Measurements from ENCODE around the gene MSH6. TPM values are rescaled to one million over a fixed set of nuclear protein-coding genes. Genes with fewer than 3 reads are reported as not detected.

Gene MSH6
- total and polyA plus RNA-seq, 2 of the 13 experiments (the other 11 are each of a cell fraction or from before 2014, with no cell fraction given) = 20.8 to 113 TPM

- TF ChIP-seq ZNF142 (CRISPR knock-in tag; IDR thresholded peaks at IDR 0.05) (peak; percentile 89), RXRA (CRISPR knock-in tag; IDR thresholded peaks at IDR 0.05) (peak; percentile 52; the same call in 1 of the 2 replicates), RFX3 (CRISPR knock-in tag; IDR thresholded peaks at IDR 0.05) (no peak), ZNF615 (CRISPR knock-in tag; IDR thresholded peaks at IDR 0.05; ENCODE audit: borderline replicate concordance) (0 out of 2 replicates have a peak, but pooled peaks have one; percentile 74), KIAA2018 (CRISPR knock-in tag; IDR thresholded peaks at IDR 0.05; ENCODE audit: borderline replicate concordance) (no peak), PHB2 (IDR thresholded peaks at IDR 0.05; ENCODE audit: partially characterized antibody) (no peak)
- TF ChIP-seq, protein P1, sequence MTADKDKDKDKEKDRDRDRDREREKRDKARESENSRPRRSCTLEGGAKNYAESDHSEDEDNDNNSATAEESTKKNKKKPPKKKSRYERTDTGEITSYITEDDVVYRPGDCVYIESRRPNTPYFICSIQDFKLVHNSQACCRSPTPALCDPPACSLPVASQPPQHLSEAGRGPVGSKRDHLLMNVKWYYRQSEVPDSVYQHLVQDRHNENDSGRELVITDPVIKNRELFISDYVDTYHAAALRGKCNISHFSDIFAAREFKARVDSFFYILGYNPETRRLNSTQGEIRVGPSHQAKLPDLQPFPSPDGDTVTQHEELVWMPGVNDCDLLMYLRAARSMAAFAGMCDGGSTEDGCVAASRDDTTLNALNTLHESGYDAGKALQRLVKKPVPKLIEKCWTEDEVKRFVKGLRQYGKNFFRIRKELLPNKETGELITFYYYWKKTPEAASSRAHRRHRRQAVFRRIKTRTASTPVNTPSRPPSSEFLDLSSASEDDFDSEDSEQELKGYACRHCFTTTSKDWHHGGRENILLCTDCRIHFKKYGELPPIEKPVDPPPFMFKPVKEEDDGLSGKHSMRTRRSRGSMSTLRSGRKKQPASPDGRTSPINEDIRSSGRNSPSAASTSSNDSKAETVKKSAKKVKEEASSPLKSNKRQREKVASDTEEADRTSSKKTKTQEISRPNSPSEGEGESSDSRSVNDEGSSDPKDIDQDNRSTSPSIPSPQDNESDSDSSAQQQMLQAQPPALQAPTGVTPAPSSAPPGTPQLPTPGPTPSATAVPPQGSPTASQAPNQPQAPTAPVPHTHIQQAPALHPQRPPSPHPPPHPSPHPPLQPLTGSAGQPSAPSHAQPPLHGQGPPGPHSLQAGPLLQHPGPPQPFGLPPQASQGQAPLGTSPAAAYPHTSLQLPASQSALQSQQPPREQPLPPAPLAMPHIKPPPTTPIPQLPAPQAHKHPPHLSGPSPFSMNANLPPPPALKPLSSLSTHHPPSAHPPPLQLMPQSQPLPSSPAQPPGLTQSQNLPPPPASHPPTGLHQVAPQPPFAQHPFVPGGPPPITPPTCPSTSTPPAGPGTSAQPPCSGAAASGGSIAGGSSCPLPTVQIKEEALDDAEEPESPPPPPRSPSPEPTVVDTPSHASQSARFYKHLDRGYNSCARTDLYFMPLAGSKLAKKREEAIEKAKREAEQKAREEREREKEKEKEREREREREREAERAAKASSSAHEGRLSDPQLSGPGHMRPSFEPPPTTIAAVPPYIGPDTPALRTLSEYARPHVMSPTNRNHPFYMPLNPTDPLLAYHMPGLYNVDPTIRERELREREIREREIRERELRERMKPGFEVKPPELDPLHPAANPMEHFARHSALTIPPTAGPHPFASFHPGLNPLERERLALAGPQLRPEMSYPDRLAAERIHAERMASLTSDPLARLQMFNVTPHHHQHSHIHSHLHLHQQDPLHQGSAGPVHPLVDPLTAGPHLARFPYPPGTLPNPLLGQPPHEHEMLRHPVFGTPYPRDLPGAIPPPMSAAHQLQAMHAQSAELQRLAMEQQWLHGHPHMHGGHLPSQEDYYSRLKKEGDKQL (CRISPR knock-in tag; IDR thresholded peaks at IDR 0.05; ENCODE audit: low read depth) = no peak
These were observed at the start of gene MSH6 (continued) for GRCh38 chr2:47782671-47783485.
